HG02798 (cell line): Measurements from ENCODE around the gene KRT74.

Experiments
- ATAC-seq: cut with Tn5 transposase; IDR thresholded peaks from one replicate; pipeline ENCODE4 v1.9.1; 2021; ENCODE audit warnings: mild to moderate bottlenecking; ENCODE audit not compliant: unreplicated experiment, poor library complexity

Gene KRT74

GRCh38 chr12:52573743-52574142 is at the start of gene KRT74:
Gene KRT74, minus strand, starts transcription at chr12:52573843. Its CDS starts 66 bp downstream, at chr12:52573777.
- no peak for ATAC-seq

- no peak for ATAC-seq
Measured at GRCh38 chr12:52622349-52622748, 48.7 kb upstream of the KRT74 start.

GRCh38 chr12:52618866-52619265 is 45.2 kb upstream of the KRT74 start:
- no peak for ATAC-seq

- no peak for ATAC-seq
Measured at GRCh38 chr12:52618216-52618615, 44.6 kb upstream of the KRT74 start, which contains the start of gene KRT73. Gene KRT73, minus strand, starts transcription at chr12:52618559. Its CDS starts 35 bp downstream, at chr12:52618524.

GRCh38 chr12:52617403-52617785 is 43.8 kb upstream of the KRT74 start:
- no peak for ATAC-seq

GRCh38 chr12:52616680-52617402 is 43.2 kb upstream of the KRT74 start:
- no peak for ATAC-seq

GRCh38 chr12:52615912-52616311 is 42.3 kb upstream of the KRT74 start:
- no peak for ATAC-seq

- ATAC-seq, result no peak
Measured at GRCh38 chr12:52615208-52615868, 41.7 kb upstream of the KRT74 start.

GRCh38 chr12:52614381-52615207 is 41.0 kb upstream of the KRT74 start:
- ATAC-seq, result no peak

- ATAC-seq, result no peak
Measured at GRCh38 chr12:52613384-52614030, 39.9 kb upstream of the KRT74 start.

- ATAC-seq, result no peak
Measured at GRCh38 chr12:52612431-52613383, 39.1 kb upstream of the KRT74 start.

GRCh38 chr12:52611080-52611468 is 37.4 kb upstream of the KRT74 start:
- no peak for ATAC-seq

GRCh38 chr12:52608826-52609630 is 35.4 kb upstream of the KRT74 start:
- ATAC-seq, result no peak

GRCh38 chr12:52608161-52608560 is 34.5 kb upstream of the KRT74 start:
- ATAC-seq, result no peak

- ATAC-seq, result no peak
Measured at GRCh38 chr12:52607314-52607713, 33.7 kb upstream of the KRT74 start.

- ATAC-seq, result no peak
Measured at GRCh38 chr12:52606581-52607218, 33.1 kb upstream of the KRT74 start.

- ATAC-seq, result no peak
Measured at GRCh38 chr12:52606096-52606495, 32.5 kb upstream of the KRT74 start.

- no peak for ATAC-seq
Measured at GRCh38 chr12:52605542-52605941, 31.9 kb upstream of the KRT74 start.
